ENCODE results near the gene CA9. TPM values are rescaled to one million over a fixed set of nuclear protein-coding genes. Genes with fewer than 3 reads are reported as not detected.

Gene CA9
- polyA plus RNA-seq, 4 donors = 0.63 to 1.6 (median 0.73) TPM

GRCh38 chr9:35712762-35713400, 39.2 kb downstream of the CA9 start:
- DNase-seq (ENCODE audit: low read depth in 4 of 4, low spot score in 3 of 4) = no peak

GRCh38 chr9:35713578-35713977, 39.9 kb downstream of the CA9 start:
- no peak for DNase-seq (ENCODE audit: low read depth in 4 of 4, low spot score in 3 of 4)

GRCh38 chr9:35714123-35714522, 40.4 kb downstream of the CA9 start:
- DNase-seq (ENCODE audit: low read depth in 4 of 4, low spot score in 3 of 4) = no peak

GRCh38 chr9:35714579-35715252, 41.0 kb downstream of the CA9 start:
- no peak for DNase-seq (ENCODE audit: low read depth in 4 of 4, low spot score in 3 of 4)

- no peak for DNase-seq (ENCODE audit: low read depth in 4 of 4, low spot score in 3 of 4)
Measured at GRCh38 chr9:35716230-35716629, 42.5 kb downstream of the CA9 start.

- DNase-seq (ENCODE audit: low read depth in 4 of 4, low spot score in 3 of 4) = no peak
Measured at GRCh38 chr9:35717132-35717870, 43.6 kb downstream of the CA9 start.

GRCh38 chr9:35718721-35719511, 45.2 kb downstream of the CA9 start:
- no peak for DNase-seq (ENCODE audit: low read depth in 4 of 4, low spot score in 3 of 4)

GRCh38 chr9:35719546-35719945, 45.8 kb downstream of the CA9 start:
- DNase-seq (ENCODE audit: low read depth in 4 of 4, low spot score in 3 of 4) = no peak

- DNase-seq (ENCODE audit: low read depth in 4 of 4, low spot score in 3 of 4) = no peak
Measured at GRCh38 chr9:35723426-35723825, 49.7 kb downstream of the CA9 start.

GRCh38 chr9:35723908-35724307, 50.2 kb downstream of the CA9 start:
- DNase-seq (ENCODE audit: low read depth in 4 of 4, low spot score in 3 of 4) = no peak

- no peak for DNase-seq (ENCODE audit: low read depth in 4 of 4, low spot score in 3 of 4)
Measured at GRCh38 chr9:35725362-35725761, 51.6 kb downstream of the CA9 start.

GRCh38 chr9:35726931-35727330, 53.2 kb downstream of the CA9 start:
- DNase-seq (ENCODE audit: low read depth in 4 of 4, low spot score in 3 of 4) = no peak

GRCh38 chr9:35727676-35728040, 53.9 kb downstream of the CA9 start:
- DNase-seq (ENCODE audit: low read depth in 4 of 4, low spot score in 3 of 4) = no peak

- DNase-seq (ENCODE audit: low read depth in 4 of 4, low spot score in 3 of 4) = peak in 1 of 4 donors; percentile 58
Measured at GRCh38 chr9:35728041-35728971, 54.6 kb downstream of the CA9 start.

GRCh38 chr9:35729101-35729500, 55.4 kb downstream of the CA9 start:
- no peak for DNase-seq (ENCODE audit: low read depth in 4 of 4, low spot score in 3 of 4)

- no peak for DNase-seq (ENCODE audit: low read depth in 4 of 4, low spot score in 3 of 4)
Measured at GRCh38 chr9:35729700-35730485, 56.2 kb downstream of the CA9 start.

- no peak for DNase-seq (ENCODE audit: low read depth in 4 of 4, low spot score in 3 of 4)
Measured at GRCh38 chr9:35730486-35730854, 56.7 kb downstream of the CA9 start.

Measured in left renal pelvis (tissue), 4 donors.